Measurements from ENCODE around the gene NRP1. TPM values are rescaled to one million over a fixed set of nuclear protein-coding genes. Genes with fewer than 3 reads are reported as not detected.

The NRP1 gene
- total and polyA plus RNA-seq, 2 of the 8 experiments (the other 6 are each of a cell fraction or from before 2014, with no cell fraction given) = 1.2 to 2.1 TPM

GRCh38 chr10:33146189-33147012 lies 188.1 kb downstream of the NRP1 start:
- Histone ChIP-seq H3K23ac (ENCODE audit: insufficient read length) (no peak overlapping the region), H3K18ac (ENCODE audit: extremely low read depth, low read length) (no peak overlapping the region), H2BK12ac (ENCODE audit: low read depth, low read length) (no peak overlapping the region), H3K4ac (replicated peaks; ENCODE audit: insufficient read length, low read depth, low read length) (no peak overlapping the region), H2AK5ac (ENCODE audit: low read depth, low read length) (no peak overlapping the region), H4K8ac (ENCODE audit: extremely low read depth, insufficient read depth, low read length) (no peak overlapping the region), H2BK5ac (ENCODE audit: low read depth, low read length) (no peak overlapping the region), H3K56ac (replicated peaks; ENCODE audit: insufficient read length, low read depth, low read length) (no peak overlapping the region), H3K9me3 (ENCODE audit: insufficient read depth in 2 of 2, low read depth in 1 of 2, low read length in 1 of 2) (no peaks in the 10 kb centered on the region), H4K5ac (ENCODE audit: insufficient read length, low read depth, low read length) (no peak overlapping the region), H3K23me2 (ENCODE audit: low read depth, low read length) (no peaks in the 10 kb centered on the region), H4K20me1 (replicated peaks in 1 of 2; ENCODE audit: control insufficient read depth in 1 of 2, insufficient read depth in 2 of 2, low read length in 2 of 2) (no peaks in the 10 kb centered on the region), H3K27ac (ENCODE audit: low read depth, low read length) (no peak overlapping the region), H3K4me2 (ENCODE audit: insufficient read depth in 1 of 2, low read depth in 2 of 2, low read length in 2 of 2) (no peak overlapping the region), H4K91ac (replicated peaks; ENCODE audit: insufficient read length, low read length) (no peak overlapping the region), H3K9ac (replicated peaks in 1 of 4; ENCODE audit: extremely low read depth in 1 of 4, low read depth in 3 of 4, low read length in 3 of 4) (no peak overlapping the region), H2BK15ac (ENCODE audit: low read length) (no peak overlapping the region), H3K79me1 (ENCODE audit: low read depth, low read length) (no peaks in the 10 kb centered on the region), H2BK20ac (ENCODE audit: low read length) (no peak overlapping the region), H3K79me2 (ENCODE audit: control insufficient read depth in 1 of 2, insufficient read depth in 2 of 2, low read length in 2 of 2) (no peaks in the 10 kb centered on the region), H2BK120ac (replicated peaks; ENCODE audit: low read depth, low read length) (no peak overlapping the region), H2AFZ (ENCODE audit: low read length) (no peak overlapping the region), H3K27me3 (replicated peaks in 1 of 4; ENCODE audit: control insufficient read depth in 3 of 4, extremely low read depth in 1 of 4, insufficient read depth in 3 of 4, low read length in 3 of 4) (no peaks in the 10 kb centered on the region), H3K4me1 (replicated peaks in 1 of 4; ENCODE audit: control insufficient read depth in 3 of 4, insufficient read depth in 4 of 4, low read length in 3 of 4) (no peaks in the 10 kb centered on the region), H3K36me3 (ENCODE audit: control insufficient read depth in 2 of 4, insufficient read depth in 4 of 4, low read length in 3 of 4) (no peaks in the 10 kb centered on the region), H3K14ac (ENCODE audit: insufficient read length) (no peak overlapping the region), H3K4me3 (ENCODE audit: extremely low read depth in 1 of 4, insufficient read depth in 2 of 4, low read depth in 3 of 4, low read length in 4 of 4) (no peak overlapping the region)
- ChIA-PET CTCF (ENCODE audit: partially characterized antibody) (interaction anchor here (1.1 to 1.6 kb wide), 4 partner anchors 9 to 47 kb away, joined by 3 to 6 read pairs (median 4); no protein-coding TSS in a partner anchor), POLR2A (ENCODE audit: partially characterized antibody) (no interaction called here)
- 88% methylated on average over 10 of the region's 10 CpGs; no CpG with 5 or more reads in 1 of the 2 experiments for WGBS, 2 experiments (ENCODE audit: extremely low coverage in 1 of 2, insufficient coverage in 1 of 2, insufficient read length in 1 of 2, insufficient replicate concordance in 2 of 2, low coverage in 1 of 2, low lambda C conversion rate in 2 of 2, missing lambda C conversion rate in 1 of 2)
- DNase-seq (ENCODE audit: low read depth in 1 of 2, low spot score in 2 of 2) (no peak), FAIRE-seq (no peak)
- no peak for TF ChIP-seq TBP (IDR thresholded peaks at IDR 0.05; ENCODE audit: low read depth, low read length)
- TF ChIP-seq POLR2AphosphoS5 (IDR thresholded peaks at IDR 0.05; ENCODE audit: low read depth, low read length) = no peak
- no peak for TF ChIP-seq RBBP5 (IDR thresholded peaks at IDR 0.05; ENCODE audit: borderline replicate concordance, low read depth, low read length)
- TF ChIP-seq RNF2 (IDR thresholded peaks at IDR 0.05; ENCODE audit: borderline replicate concordance, low read depth, low read length, missing control alignments, poor library complexity, severe bottlenecking) = no peak
- no peak for TF ChIP-seq ZNF274 (IDR thresholded peaks at IDR 0.05; ENCODE audit: borderline replicate concordance, extremely low read depth, low read length)
